ENCODE results near the gene PIK3R1.

PIK3R1 gene

GRCh38 chr5:68251386-68251785, 35.8 kb downstream of the PIK3R1 start:
- no peak overlapping the region for H3K4me3 ChIP-seq (ENCODE audit: extremely low read depth, insufficient read depth, low read length, poor library complexity, severe bottlenecking)
- no CpG with 5 or more reads among the region's 4 CpGs for WGBS, 2 experiments (ENCODE audit: insufficient coverage in 2 of 2)
- no peaks in the 10 kb centered on the region for H3K36me3 ChIP-seq (ENCODE audit: control insufficient read depth, insufficient read depth, low read length)
- no peak overlapping the region for H3K27ac ChIP-seq (ENCODE audit: low read depth, low read length, severe bottlenecking)
- H3K4me1 ChIP-seq (ENCODE audit: control insufficient read depth, insufficient read depth, low read length, poor library complexity, severe bottlenecking) = peaks cover 15% of the 10 kb centered on the region
- H3K9me3 ChIP-seq (ENCODE audit: control insufficient read depth, low read length) = no peaks in the 10 kb centered on the region

DNA sequence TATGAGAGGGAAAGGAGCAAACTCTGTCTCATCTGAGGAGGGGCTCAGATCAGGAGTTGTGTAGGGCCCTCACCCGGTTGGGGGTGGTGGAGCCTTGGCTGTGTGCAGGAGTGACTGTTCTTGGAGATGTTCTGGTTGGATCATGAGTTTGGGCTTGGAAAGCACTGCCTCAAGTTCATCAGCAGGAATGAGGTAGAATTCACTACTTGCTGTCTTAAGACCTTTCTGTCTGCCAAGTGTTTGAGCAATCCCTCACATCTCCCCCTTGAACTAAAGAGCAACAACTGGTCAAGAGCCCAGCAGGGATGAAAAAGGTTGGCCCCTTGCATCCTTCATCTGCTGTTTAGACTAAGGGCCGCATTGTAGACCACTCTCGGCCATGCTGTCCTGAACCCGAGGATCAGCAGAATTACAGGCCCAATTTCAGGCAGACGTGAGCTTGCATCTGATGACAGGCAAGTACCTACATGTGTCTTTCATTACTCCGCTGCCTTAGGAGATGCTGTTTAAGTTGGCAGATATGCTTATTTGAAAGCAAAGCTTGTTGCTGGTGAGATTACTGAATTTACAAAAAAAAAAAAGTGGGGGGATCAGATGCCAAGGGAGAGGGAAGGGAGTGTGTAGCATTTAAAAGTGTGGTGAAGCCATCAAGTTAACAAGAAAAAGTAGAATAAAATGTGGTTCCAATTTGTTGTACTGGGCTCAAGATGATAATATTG, 36.4 kb downstream of the PIK3R1 start:
- H3K36me3 ChIP-seq (ENCODE audit: control insufficient read depth, insufficient read depth, low read length) = no peaks in the 10 kb centered on the region
- H3K9me3 ChIP-seq (ENCODE audit: control insufficient read depth, low read length) = no peaks in the 10 kb centered on the region
- peaks cover 15% of the 10 kb centered on the region for H3K4me1 ChIP-seq (ENCODE audit: control insufficient read depth, insufficient read depth, low read length, poor library complexity, severe bottlenecking)
- H3K27ac ChIP-seq (ENCODE audit: low read depth, low read length, severe bottlenecking) = no peak overlapping the region
- WGBS, 2 experiments (ENCODE audit: insufficient coverage in 2 of 2) = 80 to 84% methylated on average over 6 of the region's 6 CpGs
- no peak overlapping the region for H3K4me3 ChIP-seq (ENCODE audit: extremely low read depth, insufficient read depth, low read length, poor library complexity, severe bottlenecking)

- WGBS, 2 experiments (ENCODE audit: insufficient coverage in 2 of 2) = 47 to 50% methylated on average over 3 of the region's 6 CpGs
- Histone ChIP-seq H3K4me3 (ENCODE audit: extremely low read depth, insufficient read depth, low read length, poor library complexity, severe bottlenecking) (no peak overlapping the region), H3K4me1 (ENCODE audit: control insufficient read depth, insufficient read depth, low read length, poor library complexity, severe bottlenecking) (peaks cover 15% of the 10 kb centered on the region), H3K27ac (ENCODE audit: low read depth, low read length, severe bottlenecking) (no peak overlapping the region), H3K36me3 (ENCODE audit: control insufficient read depth, insufficient read depth, low read length) (no peaks in the 10 kb centered on the region), H3K9me3 (ENCODE audit: control insufficient read depth, low read length) (no peaks in the 10 kb centered on the region)
Measured at GRCh38 chr5:68252673-68253623, 37.4 kb downstream of the PIK3R1 start.

DNA sequence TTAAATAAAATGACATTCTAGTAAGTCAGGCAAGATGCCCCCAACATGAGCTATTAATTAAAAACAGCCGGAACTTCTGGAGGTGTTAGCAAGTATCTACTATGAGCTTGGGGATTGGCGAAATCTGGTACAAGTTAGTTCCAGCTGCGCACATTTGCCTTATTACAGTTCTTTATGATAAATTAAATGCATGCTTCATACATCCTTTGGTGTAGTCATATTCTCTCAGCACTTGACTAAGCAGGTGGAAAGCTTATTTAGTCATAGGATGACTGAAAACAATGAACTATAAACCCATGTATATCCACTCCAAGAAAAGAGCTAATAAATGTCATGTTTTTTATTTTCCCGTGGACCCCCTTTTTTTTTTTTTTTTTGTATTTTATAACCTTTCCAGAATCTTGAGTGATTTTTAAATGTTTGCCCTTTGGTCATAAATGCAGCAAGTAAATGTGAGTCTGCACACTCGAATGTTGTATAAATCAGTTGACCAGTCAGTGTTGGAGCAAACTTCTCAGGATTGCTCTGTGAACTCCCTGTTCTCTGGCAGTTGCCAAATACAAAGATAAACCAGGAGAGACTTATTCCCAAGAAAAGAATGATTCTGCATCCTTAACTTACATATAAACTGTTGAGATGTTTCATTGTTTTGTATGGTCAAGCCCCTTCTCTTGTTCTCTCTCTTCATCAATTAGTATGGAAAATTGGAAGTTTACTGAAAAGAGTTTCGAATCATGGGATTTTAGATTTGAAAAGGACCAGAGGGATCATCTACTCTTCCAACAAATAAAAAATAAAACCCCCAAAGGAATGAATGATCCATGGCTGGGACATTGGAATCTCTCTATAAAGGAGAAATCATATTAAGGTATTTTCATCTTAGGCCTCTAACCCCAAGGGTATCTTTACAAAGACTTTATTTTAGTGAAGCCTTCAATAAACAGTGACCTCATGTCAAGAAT, 38.3 kb downstream of the PIK3R1 start:
- H3K4me3 ChIP-seq (ENCODE audit: extremely low read depth, insufficient read depth, low read length, poor library complexity, severe bottlenecking) = no peak overlapping the region
- H3K36me3 ChIP-seq (ENCODE audit: control insufficient read depth, insufficient read depth, low read length) = no peaks in the 10 kb centered on the region
- H3K27ac ChIP-seq (ENCODE audit: low read depth, low read length, severe bottlenecking) = no peak overlapping the region
- WGBS, 2 experiments (ENCODE audit: insufficient coverage in 2 of 2) = 100% methylated on average over 1 of the region's 6 CpGs; no CpG with 5 or more reads in 1 of the 2 experiments
- H3K9me3 ChIP-seq (ENCODE audit: control insufficient read depth, low read length) = no peaks in the 10 kb centered on the region
- H3K4me1 ChIP-seq (ENCODE audit: control insufficient read depth, insufficient read depth, low read length, poor library complexity, severe bottlenecking) = peaks cover 15% of the 10 kb centered on the region

DNA sequence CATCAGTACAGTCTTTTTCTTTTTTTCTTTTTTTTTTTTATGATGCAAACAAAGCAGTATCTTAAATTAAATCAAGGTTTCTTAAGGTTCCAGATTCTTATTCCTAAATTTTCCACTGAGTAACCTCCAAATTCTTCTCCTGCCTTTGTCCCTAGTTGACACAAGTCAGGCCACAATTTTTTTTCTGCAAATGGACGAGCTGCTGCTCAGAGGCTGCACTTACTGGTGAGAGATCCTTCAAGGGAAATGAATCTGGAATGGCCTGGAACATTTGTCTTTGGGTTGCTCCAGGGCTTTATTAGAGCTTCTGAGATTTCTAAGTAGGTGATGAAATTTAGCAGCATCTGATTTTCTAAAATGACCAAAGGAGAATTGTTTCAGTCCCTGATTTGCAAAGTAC, 39.3 kb downstream of the PIK3R1 start:
- 75% methylated on average over 1 of the region's 1 CpG; no CpG with 5 or more reads in 1 of the 2 experiments for WGBS, 2 experiments (ENCODE audit: insufficient coverage in 2 of 2)

DNA sequence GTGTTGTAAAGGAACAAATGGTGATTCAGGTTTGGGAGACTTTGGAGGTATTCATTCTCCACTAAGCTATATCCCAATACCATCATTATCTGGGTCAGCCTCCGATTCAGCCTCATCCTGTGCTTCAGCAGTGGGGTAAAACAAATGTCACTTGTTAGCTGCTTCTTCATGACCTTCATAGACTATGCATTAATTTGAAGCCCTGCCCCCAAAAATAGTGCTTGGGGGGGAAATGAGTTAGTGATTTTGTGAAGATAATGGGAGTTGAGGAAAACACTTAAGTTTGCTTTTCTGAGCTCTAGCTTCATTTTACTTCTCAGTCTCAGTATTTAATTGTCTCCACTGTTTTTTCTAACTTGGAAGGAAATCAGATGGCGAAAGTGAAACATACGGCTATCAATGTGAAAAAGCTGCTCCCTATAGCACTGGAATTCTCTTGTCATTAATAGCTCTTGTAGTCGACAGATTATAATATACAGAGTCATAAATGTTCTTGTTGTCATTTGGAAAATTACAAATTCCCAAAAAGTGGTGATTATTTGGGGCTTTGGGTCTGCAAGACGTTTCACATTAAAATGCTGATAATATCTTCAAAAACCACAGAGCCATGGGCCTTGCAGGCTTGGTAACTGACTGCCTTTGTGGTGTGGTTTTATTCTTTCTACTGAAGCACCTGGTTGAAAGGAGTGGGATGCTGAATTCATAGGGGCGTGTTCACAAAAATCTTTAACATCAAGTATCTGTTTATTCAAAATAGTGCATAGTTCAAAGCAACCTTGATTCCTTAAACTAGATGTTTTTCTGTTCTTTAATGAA, 40.0 kb downstream of the PIK3R1 start:
- H3K4me1 ChIP-seq (ENCODE audit: control insufficient read depth, insufficient read depth, low read length, poor library complexity, severe bottlenecking) = peaks cover 16% of the 10 kb centered on the region
- 85 to 100% methylated on average over 2 to 3 of the region's 6 CpGs for WGBS, 2 experiments (ENCODE audit: insufficient coverage in 2 of 2)
- no peak overlapping the region for H3K27ac ChIP-seq (ENCODE audit: low read depth, low read length, severe bottlenecking)
- no peak overlapping the region for H3K4me3 ChIP-seq (ENCODE audit: extremely low read depth, insufficient read depth, low read length, poor library complexity, severe bottlenecking)
- no peaks in the 10 kb centered on the region for H3K36me3 ChIP-seq (ENCODE audit: control insufficient read depth, insufficient read depth, low read length)
- H3K9me3 ChIP-seq (ENCODE audit: control insufficient read depth, low read length) = no peaks in the 10 kb centered on the region

More for the DNA sequence above, 39.3 kb downstream of the PIK3R1 start:
- Histone ChIP-seq H3K4me3 (ENCODE audit: extremely low read depth, insufficient read depth, low read length, poor library complexity, severe bottlenecking) (no peak overlapping the region), H3K36me3 (ENCODE audit: control insufficient read depth, insufficient read depth, low read length) (no peaks in the 10 kb centered on the region), H3K9me3 (ENCODE audit: control insufficient read depth, low read length) (no peaks in the 10 kb centered on the region), H3K27ac (ENCODE audit: low read depth, low read length, severe bottlenecking) (no peak overlapping the region), H3K4me1 (ENCODE audit: control insufficient read depth, insufficient read depth, low read length, poor library complexity, severe bottlenecking) (peaks cover 18% of the 10 kb centered on the region)

- 92 to 100% methylated on average over 2 of the region's 3 CpGs for WGBS, 2 experiments (ENCODE audit: insufficient coverage in 2 of 2)
- Histone ChIP-seq H3K27ac (ENCODE audit: low read depth, low read length, severe bottlenecking) (no peak overlapping the region), H3K4me3 (ENCODE audit: extremely low read depth, insufficient read depth, low read length, poor library complexity, severe bottlenecking) (no peak overlapping the region), H3K36me3 (ENCODE audit: control insufficient read depth, insufficient read depth, low read length) (no peaks in the 10 kb centered on the region), H3K9me3 (ENCODE audit: control insufficient read depth, low read length) (no peaks in the 10 kb centered on the region), H3K4me1 (ENCODE audit: control insufficient read depth, insufficient read depth, low read length, poor library complexity, severe bottlenecking) (peaks cover 3% of the 10 kb centered on the region)
Measured at GRCh38 chr5:68257210-68257609, 41.7 kb downstream of the PIK3R1 start.

DNA sequence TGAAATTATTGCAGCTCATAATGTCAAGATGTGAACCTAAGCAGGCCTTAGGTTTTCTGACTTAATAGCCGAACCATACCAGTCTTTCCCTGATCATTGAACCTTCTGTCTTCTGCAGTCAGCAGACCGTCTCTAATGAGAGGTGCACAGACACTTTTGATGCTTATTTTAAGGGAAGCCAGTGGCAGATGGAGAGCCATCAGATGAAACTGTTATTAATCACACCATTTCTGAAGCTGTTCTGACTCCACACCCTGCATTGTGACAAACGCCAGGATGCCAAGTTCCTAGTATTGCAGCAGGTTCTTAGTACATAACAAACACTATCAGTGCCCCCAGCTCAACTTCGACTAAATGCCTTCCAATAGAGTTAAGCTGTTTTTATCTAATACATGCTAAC, 43.0 kb downstream of the PIK3R1 start:
- Histone ChIP-seq H3K4me3 (ENCODE audit: extremely low read depth, insufficient read depth, low read length, poor library complexity, severe bottlenecking) (no peak overlapping the region), H3K27ac (ENCODE audit: low read depth, low read length, severe bottlenecking) (no peak overlapping the region), H3K4me1 (ENCODE audit: control insufficient read depth, insufficient read depth, low read length, poor library complexity, severe bottlenecking) (peaks cover 3% of the 10 kb centered on the region), H3K36me3 (ENCODE audit: control insufficient read depth, insufficient read depth, low read length) (no peaks in the 10 kb centered on the region), H3K9me3 (ENCODE audit: control insufficient read depth, low read length) (no peaks in the 10 kb centered on the region)
- 94 to 100% methylated on average over 2 to 4 of the region's 4 CpGs for WGBS, 2 experiments (ENCODE audit: insufficient coverage in 2 of 2)

DNA sequence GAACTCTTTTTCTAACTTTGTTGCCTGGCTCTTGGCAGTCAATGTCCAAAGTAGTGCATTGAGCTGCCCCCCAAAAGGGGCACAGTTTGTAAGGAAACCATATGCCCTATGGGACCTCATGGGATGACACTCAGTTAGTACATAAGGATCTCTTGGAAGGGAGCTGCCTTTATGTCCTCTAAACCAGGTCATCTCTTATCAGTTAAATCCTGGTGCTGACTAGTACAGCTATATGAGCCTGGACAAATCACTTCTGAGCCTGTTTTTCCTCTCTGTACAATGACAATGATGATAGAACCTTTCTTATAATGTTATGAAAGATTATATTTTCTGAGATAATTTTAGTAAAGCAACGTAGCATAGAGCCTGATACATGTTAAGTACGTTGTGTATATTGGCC, 44.1 kb downstream of the PIK3R1 start:
- Histone ChIP-seq H3K4me1 (ENCODE audit: control insufficient read depth, insufficient read depth, low read length, poor library complexity, severe bottlenecking) (peaks cover 3% of the 10 kb centered on the region), H3K27ac (ENCODE audit: low read depth, low read length, severe bottlenecking) (no peak overlapping the region), H3K9me3 (ENCODE audit: control insufficient read depth, low read length) (no peaks in the 10 kb centered on the region), H3K36me3 (ENCODE audit: control insufficient read depth, insufficient read depth, low read length) (no peaks in the 10 kb centered on the region), H3K4me3 (ENCODE audit: extremely low read depth, insufficient read depth, low read length, poor library complexity, severe bottlenecking) (no peak overlapping the region)
- WGBS, 2 experiments (ENCODE audit: insufficient coverage in 2 of 2) = 100% methylated on average over 1 to 2 of the region's 2 CpGs

Measured in mesodermal cell (in vitro differentiated cells).